Colonic mucosa (tissue), 4 donors: ENCODE data around the gene NATD1. TPM values are rescaled to one million over a fixed set of nuclear protein-coding genes. Genes with fewer than 3 reads are reported as not detected.

Source experiments
- DNase-seq: peaks from one replicate; pipeline ENCODE4 v3.0.0-alpha.2; 2020
- H3K27ac ChIP-seq: fragments of 200-600 bp; one replicate; pipeline ENCODE4 v1.8.0; 2021
- H3K27me3 ChIP-seq: fragments of 200-600 bp; one replicate; pipeline ENCODE4 v1.8.0; 2021
- H3K36me3 ChIP-seq: fragments of 200-600 bp; one replicate; pipeline ENCODE4 v1.8.0; 2021
- H3K4me1 ChIP-seq: fragments of 200-600 bp; one replicate; pipeline ENCODE4 v1.8.0; 2021; ENCODE audit warnings: mild to moderate bottlenecking
- H3K4me3 ChIP-seq: fragments of 200-600 bp; one replicate; pipeline ENCODE4 v1.8.0; 2021
- H3K9ac ChIP-seq, 2 donors: one replicate each; pipeline ENCODE4 v1.7.0; 2013; ENCODE audit warnings: control low read depth in 2 of 2, low read depth in 2 of 2, low read length in 2 of 2
- H3K9me3 ChIP-seq: fragments of 200-600 bp; one replicate; pipeline ENCODE4 v1.8.0; 2021
- intact Hi-C: fragments of 100-400 bp; cut with DNase I; formaldehyde crosslinking; loops from one replicate; pipeline ENCODE4 v1.14.1; 2022
- total RNA-seq, 2 donors: library from RNA; stranded (reverse); fragmentation: NEBNext Ultra II Directional in 1 of 2; extraction: Animal tissue kit (Norgen Biotek cat#: 25700) in 1 of 2; gene quantifications; one replicate each; pipeline ENCODE4 v1.2.1, GENCODE V29; 2021
- TF ChIP-seq, protein P1 (sequence below): fragments of 200-600 bp; IDR thresholded peaks from one replicate; pipeline ENCODE4 v1.8.0; 2022; ENCODE audit warnings: antibody characterized with exemption, mild to moderate bottlenecking
- donor health status: healthy.
- donor health status: DM: no; HTN: no; CAD: no.
- donor health status: DM: no; HTN: no; CAD: no.

Gene NATD1
- total RNA-seq, 2 donors from 2014 or later: 1.8 to 5.2 TPM

DNA sequence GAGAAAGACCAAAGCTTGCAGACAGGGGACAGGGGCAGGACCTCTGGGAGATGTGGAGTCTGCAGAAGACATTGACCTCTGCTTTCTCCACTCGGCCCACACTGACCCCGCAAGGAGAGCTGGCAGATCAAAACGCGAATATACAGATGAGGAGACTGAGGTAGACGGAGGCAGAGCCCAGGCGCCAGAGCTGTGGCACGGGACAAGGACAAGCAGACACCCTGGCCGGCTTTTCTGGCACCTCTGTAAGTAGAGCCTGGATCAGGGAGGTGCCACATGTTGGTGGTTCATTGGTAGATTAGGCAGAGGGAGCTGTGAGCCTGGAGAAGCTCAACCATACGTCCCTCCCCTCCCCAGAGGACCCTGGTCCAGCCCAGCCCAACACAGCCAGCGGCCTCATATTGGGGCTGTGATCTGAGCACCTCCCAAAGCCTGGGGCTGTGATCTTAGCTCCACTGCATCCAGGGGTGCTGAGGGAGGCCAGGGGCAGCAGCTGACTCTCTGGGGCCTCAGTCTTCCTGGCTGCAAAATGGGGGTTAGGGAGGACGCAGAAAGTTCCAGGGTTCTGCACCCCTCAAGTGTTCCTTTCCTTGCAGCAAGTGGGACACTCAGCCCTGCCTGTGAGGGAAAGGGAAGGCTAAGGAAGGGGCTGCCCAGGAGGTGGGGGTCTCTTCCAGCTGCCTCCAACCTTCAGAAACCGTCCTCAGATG, 4.0 kb downstream of the NATD1 start:
- Histone ChIP-seq H3K27me3 (no peaks in the 10 kb centered on the region), H3K9ac (no peak overlapping the region), H3K4me1 (peaks cover 4% of the 10 kb centered on the region), H3K36me3 (no peaks in the 10 kb centered on the region), H3K9me3 (no peaks in the 10 kb centered on the region), H3K27ac (no peak overlapping the region), H3K4me3 (no peak overlapping the region)
- TF ChIP-seq, protein P1, sequence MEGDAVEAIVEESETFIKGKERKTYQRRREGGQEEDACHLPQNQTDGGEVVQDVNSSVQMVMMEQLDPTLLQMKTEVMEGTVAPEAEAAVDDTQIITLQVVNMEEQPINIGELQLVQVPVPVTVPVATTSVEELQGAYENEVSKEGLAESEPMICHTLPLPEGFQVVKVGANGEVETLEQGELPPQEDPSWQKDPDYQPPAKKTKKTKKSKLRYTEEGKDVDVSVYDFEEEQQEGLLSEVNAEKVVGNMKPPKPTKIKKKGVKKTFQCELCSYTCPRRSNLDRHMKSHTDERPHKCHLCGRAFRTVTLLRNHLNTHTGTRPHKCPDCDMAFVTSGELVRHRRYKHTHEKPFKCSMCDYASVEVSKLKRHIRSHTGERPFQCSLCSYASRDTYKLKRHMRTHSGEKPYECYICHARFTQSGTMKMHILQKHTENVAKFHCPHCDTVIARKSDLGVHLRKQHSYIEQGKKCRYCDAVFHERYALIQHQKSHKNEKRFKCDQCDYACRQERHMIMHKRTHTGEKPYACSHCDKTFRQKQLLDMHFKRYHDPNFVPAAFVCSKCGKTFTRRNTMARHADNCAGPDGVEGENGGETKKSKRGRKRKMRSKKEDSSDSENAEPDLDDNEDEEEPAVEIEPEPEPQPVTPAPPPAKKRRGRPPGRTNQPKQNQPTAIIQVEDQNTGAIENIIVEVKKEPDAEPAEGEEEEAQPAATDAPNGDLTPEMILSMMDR: no peak
- intact Hi-C loops: no loop called here
- no peak for DNase-seq

DNA sequence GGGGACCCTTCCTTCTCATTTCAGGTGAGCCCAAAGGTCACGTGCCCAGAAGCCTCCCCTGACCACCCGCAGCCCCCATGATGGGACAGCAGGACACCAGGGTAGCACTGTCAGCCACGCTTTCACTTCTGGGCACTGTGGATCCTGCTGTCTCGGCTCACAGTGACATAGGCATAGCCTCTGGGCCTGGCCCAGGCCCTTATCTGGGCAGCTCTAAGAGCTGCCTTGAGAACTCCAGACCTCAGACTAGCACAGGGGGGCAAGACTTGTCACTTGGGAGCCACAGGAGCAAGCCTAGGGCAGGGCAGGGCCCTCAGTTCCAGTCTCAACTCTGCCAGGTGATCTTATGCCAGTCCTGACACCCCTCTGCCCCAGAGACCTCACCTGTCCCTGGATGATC, 4.7 kb downstream of the NATD1 start:
- Histone ChIP-seq H3K36me3 (no peaks in the 10 kb centered on the region), H3K27ac (no peak overlapping the region), H3K27me3 (no peaks in the 10 kb centered on the region), H3K4me3 (no peak overlapping the region), H3K4me1 (no peaks in the 10 kb centered on the region), H3K9me3 (no peaks in the 10 kb centered on the region), H3K9ac (no peak overlapping the region)
- intact Hi-C loops: no loop called here
- no peak for DNase-seq
- TF ChIP-seq, protein P1: no peak

DNA sequence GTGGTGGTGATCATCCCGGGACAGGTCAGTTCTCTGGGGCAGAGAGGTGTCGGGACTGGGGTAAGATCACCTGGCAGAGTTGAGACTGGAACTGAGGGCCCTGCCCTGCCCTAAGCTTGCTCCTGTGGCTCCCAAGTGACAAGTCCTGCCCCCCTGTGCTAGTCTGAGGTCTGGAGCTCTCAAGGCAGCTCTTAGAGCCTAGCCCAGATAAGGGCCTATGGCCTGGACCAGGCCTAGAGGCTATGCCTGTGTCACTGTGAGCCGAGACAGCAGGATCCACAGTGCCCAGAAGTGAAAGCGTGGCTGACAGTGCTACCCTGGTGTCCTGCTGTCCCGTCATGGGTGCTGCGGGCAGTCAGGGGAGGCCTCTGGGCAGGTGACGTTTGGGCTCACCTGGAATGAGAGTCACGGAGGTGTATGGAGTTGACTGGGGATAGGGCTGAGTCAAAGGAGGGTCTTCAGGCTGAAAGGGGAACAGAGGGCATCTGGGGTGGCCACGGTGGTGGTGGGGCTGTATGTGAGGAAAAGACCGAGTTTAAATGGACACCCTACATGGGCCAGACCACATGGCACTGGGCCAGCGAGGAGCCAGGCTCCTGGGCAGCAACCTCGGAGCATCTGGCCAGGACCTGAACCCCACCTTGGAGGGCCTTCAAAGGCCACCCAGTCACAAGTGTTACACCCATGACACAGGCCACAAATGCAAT, 5.5 kb downstream of the NATD1 start:
- Histone ChIP-seq H3K36me3 (no peaks in the 10 kb centered on the region), H3K27ac (no peak overlapping the region), H3K9ac (no peak overlapping the region), H3K27me3 (no peaks in the 10 kb centered on the region), H3K4me1 (no peaks in the 10 kb centered on the region), H3K9me3 (no peaks in the 10 kb centered on the region), H3K4me3 (no peak overlapping the region)
- no peak for DNase-seq
- intact Hi-C loops: no loop called here
- TF ChIP-seq, protein P1: no peak

DNA sequence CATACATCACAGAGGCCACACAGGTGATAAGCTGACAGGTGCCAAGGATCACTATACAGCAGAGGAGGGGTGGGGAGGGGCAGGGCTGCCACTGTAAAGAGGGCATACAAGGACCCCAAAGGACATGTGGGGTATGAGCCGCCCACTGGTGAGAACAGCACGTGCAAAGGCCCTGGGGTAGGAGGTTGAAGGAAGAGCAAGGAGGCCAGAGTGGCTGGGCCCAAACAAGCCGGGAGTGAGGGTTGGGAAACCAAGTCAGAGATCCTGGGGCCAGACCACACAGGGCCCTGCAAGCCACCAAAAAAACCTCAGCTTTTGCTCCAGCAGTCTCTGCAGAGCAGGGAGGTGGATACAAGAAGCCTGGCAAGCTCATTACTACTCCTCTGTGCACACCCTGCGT, 6.5 kb downstream of the NATD1 start:
- H3K36me3 ChIP-seq: no peaks in the 10 kb centered on the region
- H3K27ac ChIP-seq: no peak overlapping the region
- H3K4me3 ChIP-seq: no peak overlapping the region
- H3K27me3 ChIP-seq: no peaks in the 10 kb centered on the region
- no peak overlapping the region for H3K9ac ChIP-seq
- H3K9me3 ChIP-seq: no peaks in the 10 kb centered on the region
- intact Hi-C loops: no loop called here
- TF ChIP-seq, protein P1: no peak
- no peaks in the 10 kb centered on the region for H3K4me1 ChIP-seq
- no peak for DNase-seq

DNA sequence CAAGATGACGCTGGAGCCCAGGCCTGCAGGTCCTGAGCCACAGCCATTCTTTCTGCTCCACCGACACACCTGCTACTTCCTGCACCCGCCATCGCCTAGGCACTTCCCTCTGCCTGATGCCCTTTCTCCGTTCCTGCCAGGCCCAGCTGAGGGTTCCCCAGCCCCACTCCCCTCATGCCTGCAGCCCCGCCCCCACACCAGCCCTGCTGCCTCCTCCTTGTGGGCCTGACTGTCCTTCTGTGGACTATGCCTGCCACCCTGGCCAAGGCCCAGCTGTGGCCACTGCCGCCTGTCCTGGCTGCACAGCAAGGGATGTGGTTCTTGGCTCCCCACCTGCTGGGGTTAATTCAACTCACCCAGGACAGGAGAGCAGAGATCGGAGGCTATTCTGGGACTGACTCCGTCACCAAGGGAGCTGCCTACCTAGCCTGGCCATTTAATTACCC, 7.5 kb downstream of the NATD1 start:
- H3K36me3 ChIP-seq: no peaks in the 10 kb centered on the region
- H3K9me3 ChIP-seq: no peaks in the 10 kb centered on the region
- no peaks in the 10 kb centered on the region for H3K4me1 ChIP-seq
- H3K9ac ChIP-seq: no peak overlapping the region
- H3K27me3 ChIP-seq: no peaks in the 10 kb centered on the region
- TF ChIP-seq, protein P1: no peak
- no peak for DNase-seq
- intact Hi-C loops: no loop called here
- H3K27ac ChIP-seq: no peak overlapping the region
- no peak overlapping the region for H3K4me3 ChIP-seq
